GM21717 (cell line): ENCODE results near the gene NPB.

ENCODE experiments used
- ATAC-seq: cut with Tn5 transposase; IDR thresholded peaks from one replicate; pipeline ENCODE4 v1.9.1; 2021; ENCODE audit warnings: mild to moderate bottlenecking, moderate library complexity; ENCODE audit not compliant: unreplicated experiment

The NPB gene

GRCh38 chr17:81902023-81902652 is at the start of gene NPB:
NPB (plus strand) TSS chr17:81902238; CDS start chr17:81902278, 40 bp downstream.
- ATAC-seq: no peak

GRCh38 chr17:81854974-81855774 is 46.9 kb upstream of the NPB start:
- ATAC-seq: no peak

GRCh38 chr17:81858170-81858966 is 43.7 kb upstream of the NPB start:
- no peak for ATAC-seq

- ATAC-seq: no peak
Measured at GRCh38 chr17:81858967-81859905, 42.8 kb upstream of the NPB start.

- ATAC-seq: peak; percentile 6
Measured at GRCh38 chr17:81859906-81860755, 41.9 kb upstream of the NPB start, which contains the start of gene P4HB. P4HB (minus strand) TSS chr17:81860535; CDS start chr17:81860471, 64 bp downstream.

GRCh38 chr17:81860756-81861568 is 41.1 kb upstream of the NPB start:
- ATAC-seq: peak; percentile 71

- ATAC-seq: no peak
Measured at GRCh38 chr17:81863123-81863675, 38.8 kb upstream of the NPB start.

- no peak for ATAC-seq
Measured at GRCh38 chr17:81863833-81864768, 37.9 kb upstream of the NPB start.

GRCh38 chr17:81865358-81865732 is 36.7 kb upstream of the NPB start:
- no peak for ATAC-seq

GRCh38 chr17:81865733-81866439 is 36.2 kb upstream of the NPB start:
- ATAC-seq: no peak

- ATAC-seq: no peak
Measured at GRCh38 chr17:81866440-81867169, 35.4 kb upstream of the NPB start.

- ATAC-seq: no peak
Measured at GRCh38 chr17:81867170-81867990, 34.7 kb upstream of the NPB start.

- no peak for ATAC-seq
Measured at GRCh38 chr17:81867991-81868673, 33.9 kb upstream of the NPB start.

- no peak for ATAC-seq
Measured at GRCh38 chr17:81868674-81869220, 33.3 kb upstream of the NPB start.
